MM.1S (cell line): ENCODE results near the gene SLA2.
"Not testable (repeated sequence)": the region's sequence is repeated elsewhere in the genome, so short reads cannot be mapped to it uniquely, and the experiment has no call there.

Experiments
- DNase-seq: peaks from one replicate; pipeline ENCODE4 v3.0.0-alpha.2; 2015
- H2AFZ ChIP-seq: fragments of 300-600 bp; sonication (generic); 2 replicates; pipeline ENCODE4 v1.6.0; 2016; ENCODE audit warnings: antibody characterized with exemption, low read length
- H3F3A ChIP-seq: fragments of 300-600 bp; sonication (generic); 2 replicates; pipeline ENCODE4 v1.6.1; 2016; ENCODE audit warnings: mild to moderate bottlenecking, antibody characterized with exemption, low read length, moderate library complexity, mixed read lengths; ENCODE audit not compliant: insufficient read depth
- H3K27ac ChIP-seq: fragments of 300-600 bp; sonication (generic); 2 replicates; pipeline ENCODE4 v1.5.1; 2016; ENCODE audit warnings: mild to moderate bottlenecking, low read length
- H3K27me3 ChIP-seq: fragments of 300-600 bp; sonication (generic); replicated peaks from 2 replicates; pipeline ENCODE4 v1.6.0; 2016; ENCODE audit warnings: low read length; ENCODE audit not compliant: insufficient read depth
- H3K36me3 ChIP-seq: fragments of 300-600 bp; sonication (generic); replicated peaks from 2 replicates; pipeline ENCODE4 v1.6.1; 2016; ENCODE audit warnings: mild to moderate bottlenecking, low read length, mixed read lengths; ENCODE audit not compliant: insufficient read depth
- H3K4me1 ChIP-seq: fragments of 300-600 bp; sonication (generic); 2 replicates; pipeline ENCODE4 v1.6.1; 2016; ENCODE audit warnings: low read length, mixed read lengths
- H3K4me2 ChIP-seq: fragments of 300-600 bp; sonication (generic); 2 replicates; pipeline ENCODE4 v1.6.0; 2016; ENCODE audit warnings: low read depth, low read length
- H3K4me3 ChIP-seq: fragments of 300-600 bp; sonication (generic); 2 replicates; pipeline ENCODE4 v1.5.1; 2016; ENCODE audit warnings: low read length, mixed read lengths
- H3K79me2 ChIP-seq: fragments of 300-600 bp; sonication (generic); 2 replicates; pipeline ENCODE4 v1.6.1; 2016; ENCODE audit warnings: mixed run types, low read length, mixed read lengths
- H3K9ac ChIP-seq: fragments of 300-600 bp; sonication (generic); 2 replicates; pipeline ENCODE4 v1.6.1; 2016; ENCODE audit warnings: low read length, mixed read lengths
- H3K9me2 ChIP-seq: fragments of 300-600 bp; sonication (generic); replicated peaks from 2 replicates; pipeline ENCODE4 v1.6.1; 2016; ENCODE audit warnings: mild to moderate bottlenecking, low read length, mixed read lengths; ENCODE audit not compliant: insufficient read depth
- H3K9me3 ChIP-seq: fragments of 300-600 bp; sonication (generic); replicated peaks from 2 replicates; pipeline ENCODE4 v1.6.1; 2016; ENCODE audit warnings: mild to moderate bottlenecking, low read length, mixed read lengths; ENCODE audit not compliant: insufficient read depth
- H4K20me1 ChIP-seq: fragments of 300-600 bp; sonication (generic); 2 replicates; pipeline ENCODE4 v1.6.1; 2016; ENCODE audit warnings: mild to moderate bottlenecking, low read length, moderate library complexity, mixed read lengths; ENCODE audit not compliant: insufficient read depth
- CTCF ChIP-seq: fragments of 300-600 bp; sonication (generic); IDR thresholded peaks from 2 replicates; pipeline ENCODE4 v1.5.1; 2016; ENCODE audit warnings: antibody characterized with exemption, low read length, mixed read lengths
- EZH2 ChIP-seq: fragments of 300-600 bp; sonication (generic); optimal IDR thresholded peaks from 2 replicates; pipeline ENCODE3; 2017; ENCODE audit warnings: low read depth, mild to moderate bottlenecking, antibody characterized with exemption, low read length, mixed read lengths
- EZH2phosphoT487 ChIP-seq: fragments of 300-600 bp; sonication (generic); IDR thresholded peaks from 2 replicates; pipeline ENCODE4 v1.6.1; 2018; ENCODE audit warnings: antibody characterized with exemption, low read length

Gene SLA2

GRCh38 chr20:36569847-36570429, 76.1 kb downstream of the SLA2 start:
- H3K4me2 ChIP-seq = no peak overlapping the region
- no peak overlapping the region for H3K9ac ChIP-seq
- no peaks in the 10 kb centered on the region for H3K9me3 ChIP-seq

GRCh38 chr20:36565520-36565919, 80.5 kb downstream of the SLA2 start:
- Histone ChIP-seq H4K20me1 (no peaks in the 10 kb centered on the region), H3K4me3 (no peak overlapping the region), H3K36me3 (no peaks in the 10 kb centered on the region), H3K27me3 (no peaks in the 10 kb centered on the region), H2AFZ (no peak overlapping the region), H3K4me1 (no peaks in the 10 kb centered on the region), H3K9me3 (no peaks in the 10 kb centered on the region), H3K79me2 (no peaks in the 10 kb centered on the region), H3K9ac (no peak overlapping the region), H3K27ac (no peak overlapping the region), H3K4me2 (no peak overlapping the region), H3K9me2 (no peaks in the 10 kb centered on the region), H3F3A (no peaks in the 10 kb centered on the region)
- no peak for TF ChIP-seq CTCF
- no peak for TF ChIP-seq EZH2
- no peak for TF ChIP-seq EZH2phosphoT487
- DNase-seq = no peak

More at GRCh38 chr20:36569847-36570429, 76.1 kb downstream of the SLA2 start:
- H3K4me1 ChIP-seq = 0 out of 2 replicates have a peak, but pooled peaks cover 3% of the 10 kb centered on the region
- no peaks in the 10 kb centered on the region for H3K36me3 ChIP-seq
- H3F3A ChIP-seq = peaks cover 19% of the 10 kb centered on the region
- H4K20me1 ChIP-seq = no peaks in the 10 kb centered on the region
- no peaks in the 10 kb centered on the region for H3K27me3 ChIP-seq
- peaks cover 13% of the 10 kb centered on the region for H3K79me2 ChIP-seq
- TF ChIP-seq EZH2 = no peak
- no peak for DNase-seq
- no peak overlapping the region for H3K4me3 ChIP-seq
- no peaks in the 10 kb centered on the region for H3K9me2 ChIP-seq
- no peak overlapping the region for H2AFZ ChIP-seq
- no peak overlapping the region for H3K27ac ChIP-seq

- not testable (repeated sequence) for H3K36me3 ChIP-seq, H2AFZ ChIP-seq, H3K4me1 ChIP-seq, H3K9ac ChIP-seq, H3K79me2 ChIP-seq, H3F3A ChIP-seq, H3K4me2 ChIP-seq, H3K27ac ChIP-seq, H3K9me3 ChIP-seq, H3K9me2 ChIP-seq, H3K4me3 ChIP-seq, H3K27me3 ChIP-seq, H4K20me1 ChIP-seq, DNase-seq
These were observed 81.3 kb downstream of the SLA2 start for GRCh38 chr20:36564726-36565121.

- H3K27me3 ChIP-seq, H3K79me2 ChIP-seq, H4K20me1 ChIP-seq, H2AFZ ChIP-seq, H3K36me3 ChIP-seq, H3K4me2 ChIP-seq, H3K27ac ChIP-seq, H3K4me3 ChIP-seq, H3K9ac ChIP-seq, H3K9me2 ChIP-seq, DNase-seq, H3F3A ChIP-seq, H3K4me1 ChIP-seq, H3K9me3 ChIP-seq: not testable (repeated sequence)
These were observed 81.8 kb downstream of the SLA2 start for GRCh38 chr20:36564078-36564725.

GRCh38 chr20:36563374-36563773, 82.6 kb downstream of the SLA2 start:
- Histone ChIP-seq H3F3A (no peaks in the 10 kb centered on the region), H3K79me2 (no peaks in the 10 kb centered on the region), H3K36me3 (no peaks in the 10 kb centered on the region), H3K27ac (no peak overlapping the region), H4K20me1 (no peaks in the 10 kb centered on the region), H3K9me2 (no peaks in the 10 kb centered on the region), H3K4me1 (no peaks in the 10 kb centered on the region), H3K9ac (no peak overlapping the region), H3K9me3 (no peaks in the 10 kb centered on the region), H3K4me3 (no peak overlapping the region), H3K4me2 (no peak overlapping the region), H2AFZ (no peak overlapping the region), H3K27me3 (no peaks in the 10 kb centered on the region)
- TF ChIP-seq EZH2 (no peak), EZH2phosphoT487 (no peak), CTCF (no peak)
- no peak for DNase-seq
